Activated CD4-positive, alpha-beta T cell treated with anti-CD3 and anti-CD28 coated beads, Interleukin-2, amount 10 ng/mL, durations not matched to agents 7 days and 5 days (primary cell): ENCODE data around the gene RSPH9. TPM values are rescaled to one million over a fixed set of nuclear protein-coding genes. Genes with fewer than 3 reads are reported as not detected.

Source experiments
- CTCF ChIA-PET: fragments of 350-600 bp; sonication (Branson Sonifier 250); formaldehyde crosslinking; loops from one replicate; lab custom pipeline; 2021; ENCODE audit warnings: antibody characterized with exemption; lab: Charles Lee
- POLR2A ChIA-PET: fragments of 350-600 bp; sonication (Branson Sonifier 250); formaldehyde crosslinking; loops from one replicate; lab custom pipeline; 2021; ENCODE audit warnings: antibody characterized with exemption; lab: Charles Lee
- DNase-seq: peaks from one replicate; pipeline ENCODE4 v3.0.0-alpha.2; 2020
- H3K27ac Mint-ChIP-seq: one replicate; pipeline ENCODE4 v1.8.0; 2021; ENCODE audit warnings: mild to moderate bottlenecking, moderate library complexity, mixed read lengths
- H3K27me3 Mint-ChIP-seq: one replicate; pipeline ENCODE4 v1.8.0; 2021; ENCODE audit warnings: mixed read lengths
- H3K36me3 Mint-ChIP-seq: one replicate; pipeline ENCODE4 v1.8.0; 2021; ENCODE audit warnings: low read depth, mixed read lengths
- H3K4me1 Mint-ChIP-seq: one replicate; pipeline ENCODE4 v1.8.0; 2021; ENCODE audit warnings: mixed read lengths
- H3K4me3 Mint-ChIP-seq: one replicate; pipeline ENCODE4 v1.8.0; 2021; ENCODE audit warnings: mild to moderate bottlenecking, moderate library complexity, mixed read lengths
- H3K9me3 Mint-ChIP-seq: one replicate; pipeline ENCODE4 v1.8.0; 2021; ENCODE audit warnings: mixed read lengths
- total RNA-seq, 2 experiments: library from RNA; stranded (reverse); gene quantifications; one replicate each; pipeline ENCODE4 v1.2.3, GENCODE V29; 2021

The RSPH9 gene
- total RNA-seq, 2 experiments from 2014 or later, result not detected

DNA sequence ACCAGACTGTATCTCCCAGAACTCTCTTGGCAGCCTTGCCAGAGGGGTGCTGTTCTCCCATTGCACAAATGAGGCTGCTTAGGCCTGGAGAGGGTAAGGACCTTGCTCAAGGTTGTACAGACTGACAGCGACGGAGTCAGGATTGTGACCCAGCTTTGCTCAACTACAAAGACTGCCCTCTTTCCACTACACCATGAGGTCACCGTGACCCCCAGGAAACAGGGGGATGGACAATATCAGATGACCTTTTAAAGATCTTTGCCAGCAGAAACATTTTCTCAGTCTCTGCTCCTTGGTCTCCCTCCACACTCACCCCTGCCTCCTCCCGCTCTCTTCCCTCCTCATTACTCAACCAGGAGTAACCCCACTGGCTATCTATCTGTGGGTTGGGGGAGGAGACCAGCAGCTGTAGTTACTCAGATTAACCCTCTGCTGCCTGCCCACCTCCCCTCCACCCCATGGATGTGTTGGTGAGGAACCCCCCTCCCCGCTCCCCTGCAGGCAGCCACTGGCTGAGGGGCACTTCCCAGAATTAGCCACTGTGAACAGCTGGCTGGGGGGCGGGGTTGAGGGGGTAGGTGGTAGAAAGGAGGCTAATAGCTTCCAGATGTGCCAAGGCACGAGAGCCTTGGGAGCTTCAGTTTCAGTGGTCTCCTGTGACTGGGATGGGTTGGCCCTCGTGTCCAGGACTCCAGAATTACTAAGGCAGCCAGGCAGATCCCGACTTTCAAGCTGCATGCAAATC lies 69.6 kb downstream of the RSPH9 start:
- Mint-ChIP-seq H3K27ac (no peak overlapping the region), H3K9me3 (no peaks in the 10 kb centered on the region), H3K27me3 (peaks cover 12% of the 10 kb centered on the region), H3K4me3 (no peak overlapping the region), H3K4me1 (peaks cover 4% of the 10 kb centered on the region), H3K36me3 (no peaks in the 10 kb centered on the region)
- CTCF ChIA-PET, result interaction anchor here (0.6 to 0.9 kb wide), 2 partner anchors 47 to 656 kb away, joined by 3 to 6 read pairs; no protein-coding TSS in a partner anchor
- no peak for DNase-seq
- POLR2A ChIA-PET, result no interaction called here

DNA sequence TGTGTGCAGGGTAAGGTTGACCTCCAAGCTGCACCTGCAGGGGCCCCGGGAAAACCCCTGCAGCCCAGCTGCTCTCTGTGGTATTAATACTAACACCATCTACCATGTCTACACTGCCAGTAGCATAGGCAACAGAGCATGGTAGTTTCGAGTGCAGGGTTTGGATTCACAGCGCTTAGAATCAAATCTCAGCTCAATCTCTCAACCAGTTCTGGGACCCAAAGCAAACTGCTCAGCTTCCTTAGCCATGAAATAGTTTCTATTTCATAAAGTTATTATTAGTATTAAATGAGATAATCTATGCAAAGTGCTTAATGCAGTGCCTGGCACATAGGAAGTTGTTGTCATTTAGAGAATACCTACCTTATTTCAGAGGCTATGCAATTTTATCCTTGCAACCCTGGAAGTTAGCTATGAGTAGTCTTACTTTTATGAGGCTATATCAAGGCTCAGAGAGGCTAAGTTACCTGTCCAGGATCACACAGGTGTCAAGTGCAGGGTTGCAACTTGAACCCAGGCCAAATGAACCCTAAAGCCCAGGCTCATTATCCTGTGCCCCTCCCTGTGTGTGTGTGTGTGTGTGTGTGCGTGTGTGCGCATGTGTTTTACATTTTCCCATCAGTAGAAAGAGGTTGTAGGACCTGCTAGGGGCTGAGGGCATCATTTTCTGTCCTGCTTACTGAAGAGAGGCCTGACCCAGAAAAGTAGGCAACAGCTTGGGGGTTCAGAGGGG lies 70.4 kb downstream of the RSPH9 start:
- CTCF ChIA-PET, result interaction anchor here (0.6 kb wide), 2 partner anchors 424 to 655 kb away, joined by 3 to 6 read pairs; no protein-coding TSS in a partner anchor
- no peaks in the 10 kb centered on the region for H3K36me3 Mint-ChIP-seq
- no peaks in the 10 kb centered on the region for H3K4me1 Mint-ChIP-seq
- DNase-seq, result no peak
- H3K9me3 Mint-ChIP-seq, result no peaks in the 10 kb centered on the region
- no peak overlapping the region for H3K27ac Mint-ChIP-seq
- no peak overlapping the region for H3K4me3 Mint-ChIP-seq
- POLR2A ChIA-PET, result no interaction called here
- peaks cover 13% of the 10 kb centered on the region for H3K27me3 Mint-ChIP-seq

GRCh38 chr6:43716099-43716498 lies 71.3 kb downstream of the RSPH9 start:
- POLR2A ChIA-PET, result no interaction called here
- Mint-ChIP-seq H3K27me3 (peaks cover 11% of the 10 kb centered on the region), H3K9me3 (no peaks in the 10 kb centered on the region), H3K4me3 (no peak overlapping the region), H3K4me1 (no peaks in the 10 kb centered on the region), H3K27ac (no peak overlapping the region), H3K36me3 (no peaks in the 10 kb centered on the region)
- no peak for DNase-seq
- CTCF ChIA-PET, result interaction anchor here (0.6 kb wide), 1 partner anchor 425 kb away, joined by 3 read pairs; no protein-coding TSS in a partner anchor

DNA sequence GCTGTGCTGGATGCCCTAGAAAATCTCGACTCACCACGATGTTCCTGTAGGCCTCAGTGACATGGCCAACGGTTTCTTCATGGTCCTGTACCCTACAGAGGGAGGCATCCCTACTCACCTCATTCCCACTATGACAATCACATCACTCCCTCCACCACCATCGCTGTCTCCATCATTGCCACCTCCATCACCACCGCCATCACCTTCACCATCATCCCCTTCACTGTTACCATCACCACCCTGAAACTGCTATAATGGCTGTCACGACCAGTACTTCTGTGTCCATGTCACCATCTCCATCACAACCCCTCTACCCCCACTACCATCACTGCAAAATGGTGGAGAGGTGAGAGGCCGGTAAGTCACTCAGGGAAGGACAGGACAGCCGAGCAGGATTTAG lies 72.6 kb downstream of the RSPH9 start:
- DNase-seq, result no peak
- POLR2A ChIA-PET, result no interaction called here
- H3K4me1 Mint-ChIP-seq, result no peaks in the 10 kb centered on the region
- peaks cover 11% of the 10 kb centered on the region for H3K27me3 Mint-ChIP-seq
- H3K36me3 Mint-ChIP-seq, result no peaks in the 10 kb centered on the region
- no peaks in the 10 kb centered on the region for H3K9me3 Mint-ChIP-seq
- no peak overlapping the region for H3K4me3 Mint-ChIP-seq
- CTCF ChIA-PET, result no interaction called here
- H3K27ac Mint-ChIP-seq, result no peak overlapping the region

DNA sequence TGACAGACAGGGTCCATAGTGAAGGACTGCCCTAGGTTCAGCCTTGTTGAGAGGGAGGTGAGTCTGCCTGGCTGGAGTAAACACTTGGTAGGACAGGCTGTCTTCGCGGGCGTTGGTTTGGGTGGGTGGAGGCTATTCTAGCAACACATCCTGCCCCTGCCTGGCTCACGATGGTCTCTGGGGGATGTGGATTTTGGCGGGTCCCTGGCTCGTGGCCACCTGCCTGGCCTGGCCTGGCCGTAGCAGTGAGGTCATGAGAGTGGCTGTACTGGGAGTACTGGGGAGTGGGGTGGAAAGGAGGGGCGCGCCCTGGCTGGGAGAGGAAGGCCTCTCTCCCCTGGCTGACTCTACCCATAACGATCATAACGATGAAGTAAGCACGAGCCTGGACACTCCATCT lies 73.0 kb downstream of the RSPH9 start:
- Mint-ChIP-seq H3K4me1 (no peaks in the 10 kb centered on the region), H3K27ac (no peak overlapping the region), H3K4me3 (no peak overlapping the region), H3K9me3 (no peaks in the 10 kb centered on the region), H3K36me3 (no peaks in the 10 kb centered on the region), H3K27me3 (peaks cover 11% of the 10 kb centered on the region)
- CTCF ChIA-PET, result no interaction called here
- DNase-seq, result no peak
- POLR2A ChIA-PET, result no interaction called here

- Mint-ChIP-seq H3K27me3 (peaks cover 11% of the 10 kb centered on the region), H3K36me3 (no peaks in the 10 kb centered on the region), H3K27ac (no peak overlapping the region), H3K4me1 (peaks cover 3% of the 10 kb centered on the region), H3K9me3 (no peaks in the 10 kb centered on the region), H3K4me3 (no peak overlapping the region)
- DNase-seq, result no peak
- ChIA-PET CTCF (interaction anchor here (0.6 to 1.7 kb wide), 2 partner anchors 124 to 356 kb away, joined by 3 to 4 read pairs; no protein-coding TSS in a partner anchor), POLR2A (no interaction called here)
Measured at GRCh38 chr6:43718387-43719105, 73.7 kb downstream of the RSPH9 start.

DNA sequence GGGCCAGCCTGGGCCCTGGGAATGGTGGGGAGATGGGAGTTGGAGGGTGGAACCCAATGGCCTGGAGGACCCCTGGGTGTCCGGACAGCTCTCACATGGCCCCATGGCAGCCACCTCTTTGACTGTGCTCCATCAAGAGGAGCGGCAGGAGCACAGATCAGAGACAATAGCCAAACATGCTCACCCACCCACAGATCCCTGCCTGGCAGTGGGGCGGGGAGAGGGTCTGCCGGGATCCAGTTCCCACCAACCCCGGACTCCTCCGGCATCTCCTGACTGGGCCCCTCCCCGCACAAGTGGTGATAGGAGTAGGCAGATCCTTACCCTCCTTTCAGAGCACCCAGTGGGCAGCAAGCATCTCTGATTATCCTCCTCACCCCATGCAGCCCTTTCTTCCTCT lies 74.7 kb downstream of the RSPH9 start:
- Mint-ChIP-seq H3K27me3 (peaks cover 8% of the 10 kb centered on the region), H3K4me1 (peaks cover 13% of the 10 kb centered on the region), H3K27ac (no peak overlapping the region), H3K9me3 (no peaks in the 10 kb centered on the region), H3K36me3 (no peaks in the 10 kb centered on the region), H3K4me3 (no peak overlapping the region)
- ChIA-PET CTCF (interaction anchor here (0.7 to 1.7 kb wide), 2 partner anchors 27 to 355 kb away, joined by 3 to 4 read pairs; no protein-coding TSS in a partner anchor), POLR2A (no interaction called here)
- DNase-seq, result no peak

- Mint-ChIP-seq H3K9me3 (no peaks in the 10 kb centered on the region), H3K27ac (no peak overlapping the region), H3K27me3 (peaks cover 8% of the 10 kb centered on the region), H3K36me3 (no peaks in the 10 kb centered on the region), H3K4me1 (peaks cover 28% of the 10 kb centered on the region), H3K4me3 (no peak overlapping the region)
- ChIA-PET POLR2A (no interaction called here), CTCF (interaction anchor here (0.6 to 2.1 kb wide), 5 partner anchors 11 to 353 kb away, joined by 3 to 5 read pairs (median 3); no protein-coding TSS in a partner anchor)
- no peak for DNase-seq
Measured at GRCh38 chr6:43720999-43721398, 76.2 kb downstream of the RSPH9 start.

Other genes starting within 250 kb of the RSPH9 start
- 10 to 100 TPM; 47.1 to 53.2 TPM for gene ABCC10, start 217.5 kb upstream of the RSPH9 start, total RNA-seq
- gene DLK2, start 189.5 kb upstream of the RSPH9 start, total RNA-seq, result not detected
- 10 to 100 TPM; 36.5 to 41.8 TPM for gene TJAP1, start 167.5 kb upstream of the RSPH9 start, total RNA-seq
- gene LRRC73, start 134.7 kb upstream of the RSPH9 start, total RNA-seq, result under 1 TPM; 0.48 to 0.52 TPM
- gene YIPF3, start 128.1 kb upstream of the RSPH9 start, total RNA-seq, result 10 to 100 TPM; 68.1 to 71.7 TPM
- gene POLR1C, start 127.9 kb upstream of the RSPH9 start, total RNA-seq, result 10 to 100 TPM; 23.1 to 33.4 TPM
- gene XPO5, start 69.0 kb upstream of the RSPH9 start, total RNA-seq, result 10 to 100 TPM; 55.5 to 60.3 TPM
- 10 to 100 TPM; 80.3 to 87.0 TPM for gene POLH, start 68.9 kb upstream of the RSPH9 start, total RNA-seq
- 10 to 100 TPM; 91.9 to 98.3 TPM for gene GTPBP2, start 15.8 kb upstream of the RSPH9 start, total RNA-seq
- 10 to 100 TPM; 41.8 to 44.3 TPM for gene MAD2L1BP, start 9.2 kb upstream of the RSPH9 start, total RNA-seq
- 10 to 100 TPM; 37.3 to 46.4 TPM for gene MRPS18A, start 42.8 kb downstream of the RSPH9 start, total RNA-seq
- gene VEGFA, start 125.2 kb downstream of the RSPH9 start, total RNA-seq, result 10 to 100 TPM; 23.7 to 25.8 TPM